GM21825 (cell line): ENCODE results near the gene C17orf50.

Source experiments
- ATAC-seq: cut with Tn5 transposase; IDR thresholded peaks from one replicate; pipeline ENCODE4 v1.9.1; 2021; ENCODE audit warnings: mild to moderate bottlenecking, moderate library complexity; ENCODE audit not compliant: unreplicated experiment

Gene C17orf50

DNA sequence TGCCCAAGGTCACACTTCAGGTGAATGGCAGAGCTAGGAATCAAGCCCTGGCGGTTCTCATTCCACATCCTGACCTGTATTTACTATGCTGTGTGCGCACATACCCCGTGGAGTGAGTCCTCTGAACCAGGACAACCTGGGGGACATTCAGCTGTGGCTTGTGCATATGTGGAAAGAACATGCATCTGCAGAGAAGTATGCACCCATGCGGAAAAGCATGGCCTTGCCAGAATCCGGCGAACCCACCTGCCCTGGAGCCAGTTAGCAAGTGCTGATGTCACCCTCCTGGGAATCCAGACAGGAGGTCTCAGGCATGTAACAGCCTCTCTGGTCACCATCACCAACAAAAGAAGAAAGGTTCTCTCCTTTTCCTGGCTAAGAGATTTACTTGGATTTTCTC is 27.3 kb upstream of the C17orf50 start:
- no peak for ATAC-seq

DNA sequence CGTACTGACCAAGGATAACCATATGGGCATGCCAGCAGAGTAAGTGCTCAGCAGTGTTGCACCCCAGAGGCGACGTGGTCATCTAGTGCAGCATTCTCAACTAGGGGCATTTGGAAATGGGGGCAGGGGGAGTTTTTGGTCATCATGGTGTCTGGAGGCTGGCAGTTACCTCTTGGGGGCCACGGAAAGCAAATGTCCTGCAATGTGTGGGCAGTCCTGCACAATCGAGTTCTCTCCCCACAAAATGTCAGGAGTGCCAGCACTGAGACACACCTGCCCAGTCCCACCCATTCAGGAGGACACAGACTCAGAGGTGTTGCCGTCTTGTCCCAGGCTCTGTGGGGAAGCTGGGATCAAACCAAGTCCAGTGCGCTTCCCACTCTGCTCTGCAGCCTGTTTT is 26.3 kb upstream of the C17orf50 start:
- no peak for ATAC-seq

DNA sequence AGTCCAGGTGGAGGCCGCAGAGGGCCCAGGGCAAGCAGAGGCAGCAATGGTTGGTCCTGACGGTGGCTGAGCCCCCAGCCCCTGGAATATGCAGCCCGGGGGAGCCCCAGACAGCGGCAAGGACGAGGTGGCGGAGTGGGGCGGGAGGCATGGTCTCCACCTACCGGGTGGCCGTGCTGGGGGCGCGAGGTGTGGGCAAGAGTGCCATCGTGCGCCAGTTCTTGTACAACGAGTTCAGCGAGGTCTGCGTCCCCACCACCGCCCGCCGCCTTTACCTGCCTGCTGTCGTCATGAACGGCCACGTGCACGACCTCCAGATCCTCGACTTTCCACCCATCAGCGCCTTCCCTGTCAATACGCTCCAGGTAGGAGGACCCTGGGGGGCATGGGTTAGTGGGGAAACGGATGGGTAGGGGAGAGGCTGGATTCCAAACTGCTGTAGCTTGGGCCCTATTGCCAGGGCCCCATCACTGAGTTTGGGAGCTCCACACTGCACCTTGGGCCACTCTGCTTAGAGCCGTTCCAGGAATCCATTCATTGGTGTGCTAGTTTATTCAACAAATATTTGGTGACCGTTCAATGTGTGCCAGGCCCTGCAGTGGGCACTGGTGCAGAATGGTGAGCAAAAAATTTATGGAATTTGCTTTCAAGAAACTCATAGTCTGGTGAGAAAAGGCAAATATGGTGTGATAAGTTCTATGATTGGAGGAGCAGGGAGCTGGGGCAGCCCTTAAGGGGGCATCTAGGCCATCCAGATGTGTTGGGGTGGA is 25.5 kb upstream of the C17orf50 start:
- no peak for ATAC-seq

DNA sequence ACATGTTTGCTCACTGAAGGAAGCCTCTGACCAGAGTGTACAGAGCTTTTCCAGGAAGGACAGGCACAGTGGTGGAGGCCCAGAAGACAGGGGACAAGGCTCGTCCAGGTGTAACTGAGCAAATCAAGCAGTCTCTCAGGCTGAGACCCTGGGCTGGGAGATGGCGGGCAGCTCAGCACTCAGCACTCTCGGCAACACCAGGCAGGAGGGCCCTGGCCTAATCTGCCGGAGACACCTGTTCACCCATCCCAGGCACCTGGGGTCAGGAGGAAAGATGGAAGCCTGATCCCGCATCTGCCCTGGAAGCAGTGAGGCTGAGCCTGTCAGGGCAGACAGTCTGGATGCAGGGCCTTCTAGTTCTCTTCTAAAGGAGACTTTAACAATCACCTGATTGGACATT is 24.5 kb upstream of the C17orf50 start:
- ATAC-seq, result no peak

DNA sequence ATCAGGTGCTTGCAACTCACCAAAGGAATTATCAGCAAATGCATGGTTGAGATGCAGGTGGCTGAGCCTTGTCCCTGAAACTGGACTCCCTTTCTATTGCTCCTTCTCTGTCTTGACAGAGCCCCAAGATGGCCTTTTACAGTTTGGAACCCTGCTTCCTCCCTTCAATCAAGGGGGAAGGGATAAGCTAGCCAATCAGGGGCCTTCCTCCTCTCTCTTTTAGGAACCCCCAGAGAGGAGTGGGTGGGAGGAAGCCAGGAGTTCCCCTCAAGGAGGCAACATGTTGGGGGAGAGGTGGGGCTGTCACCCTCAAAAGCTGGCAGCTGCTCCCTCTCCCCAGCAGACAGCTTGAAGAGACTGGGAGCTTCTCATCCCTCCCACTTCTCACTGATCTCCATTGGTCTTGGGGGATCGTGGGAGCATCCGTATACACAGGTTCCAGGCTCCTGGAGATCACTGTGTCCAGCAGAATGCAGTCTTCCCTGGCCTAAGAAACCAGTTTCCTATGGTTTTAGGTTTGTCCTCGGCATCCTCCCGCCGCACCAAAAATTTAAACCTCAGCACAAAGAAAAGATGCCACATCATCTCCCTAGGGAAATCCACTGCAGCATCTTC is 22.1 kb upstream of the C17orf50 start:
- ATAC-seq, result no peak

DNA sequence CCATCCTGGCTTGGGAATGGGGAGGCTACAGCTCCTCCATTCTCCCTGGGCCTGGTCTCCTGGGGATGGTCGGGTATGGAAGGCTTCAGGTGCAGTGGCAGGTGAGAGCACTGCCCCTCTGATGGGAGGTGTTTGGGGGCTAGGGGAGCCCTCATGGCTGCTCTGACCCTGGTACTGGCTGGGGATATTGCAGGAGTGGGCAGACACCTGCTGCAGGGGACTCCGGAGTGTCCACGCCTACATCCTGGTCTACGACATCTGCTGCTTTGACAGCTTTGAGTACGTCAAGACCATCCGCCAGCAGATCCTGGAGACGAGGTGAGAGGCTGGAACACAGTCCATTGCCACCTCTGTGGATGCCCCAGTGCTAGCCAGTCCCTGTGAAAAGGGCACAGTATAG is 20.5 kb upstream of the C17orf50 start:
- ATAC-seq, result no peak

DNA sequence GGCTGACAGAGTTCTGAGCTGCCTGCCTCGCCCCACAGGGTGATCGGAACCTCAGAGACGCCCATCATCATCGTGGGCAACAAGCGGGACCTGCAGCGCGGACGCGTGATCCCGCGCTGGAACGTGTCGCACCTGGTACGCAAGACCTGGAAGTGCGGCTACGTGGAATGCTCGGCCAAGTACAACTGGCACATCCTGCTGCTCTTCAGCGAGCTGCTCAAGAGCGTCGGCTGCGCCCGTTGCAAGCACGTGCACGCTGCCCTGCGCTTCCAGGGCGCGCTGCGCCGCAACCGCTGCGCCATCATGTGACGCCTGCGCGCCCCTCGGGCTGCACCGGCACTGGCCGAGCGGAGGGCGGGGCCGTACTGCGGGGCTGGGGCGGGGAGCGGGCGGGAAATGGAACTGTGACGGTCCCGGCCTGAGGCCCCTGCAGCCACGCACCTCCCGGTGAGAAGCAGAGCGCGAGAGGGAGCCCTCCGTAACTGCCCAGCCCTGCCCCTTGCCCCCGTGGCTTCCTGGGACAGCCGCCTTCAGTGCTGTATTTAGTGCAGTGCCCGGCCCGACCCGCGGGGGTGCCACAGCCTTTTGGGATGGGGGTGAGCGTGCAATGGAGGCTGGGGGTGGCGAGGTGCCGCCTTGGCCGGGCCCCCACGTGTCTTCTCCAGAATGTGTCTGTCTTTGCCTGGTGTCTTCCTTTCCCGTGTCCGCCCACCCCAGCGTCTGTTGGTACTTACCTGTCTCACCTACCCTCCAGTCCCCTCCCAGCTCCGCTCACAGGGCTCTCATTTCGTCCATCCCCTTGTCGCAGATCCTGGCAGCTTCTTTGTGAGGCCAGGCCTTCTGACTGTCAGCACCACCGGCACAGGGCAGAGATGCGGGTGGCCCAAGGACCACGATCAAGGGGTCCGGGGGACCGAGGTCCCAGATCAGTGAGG is 19.4 kb upstream of the C17orf50 start:
- no peak for ATAC-seq

DNA sequence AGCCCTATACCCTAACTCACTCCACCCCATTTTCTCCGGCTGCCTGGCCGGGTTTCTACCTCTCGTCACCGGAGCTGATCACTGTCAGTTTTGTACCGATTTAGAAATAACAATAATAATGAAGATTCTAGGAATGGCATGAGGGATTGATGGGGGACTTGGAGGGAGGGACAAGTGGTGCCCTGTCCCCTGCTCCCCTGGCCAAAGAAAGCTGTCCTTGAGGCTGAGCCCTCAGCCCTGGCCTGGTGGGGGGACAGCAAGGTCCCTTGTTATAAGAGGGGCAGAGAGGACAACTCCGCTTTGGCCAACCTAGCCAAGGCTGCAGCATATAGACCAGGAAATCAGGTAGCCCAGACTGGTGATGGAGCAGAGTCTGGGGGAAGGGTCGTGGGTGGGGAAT is 18.2 kb upstream of the C17orf50 start:
- no peak for ATAC-seq

DNA sequence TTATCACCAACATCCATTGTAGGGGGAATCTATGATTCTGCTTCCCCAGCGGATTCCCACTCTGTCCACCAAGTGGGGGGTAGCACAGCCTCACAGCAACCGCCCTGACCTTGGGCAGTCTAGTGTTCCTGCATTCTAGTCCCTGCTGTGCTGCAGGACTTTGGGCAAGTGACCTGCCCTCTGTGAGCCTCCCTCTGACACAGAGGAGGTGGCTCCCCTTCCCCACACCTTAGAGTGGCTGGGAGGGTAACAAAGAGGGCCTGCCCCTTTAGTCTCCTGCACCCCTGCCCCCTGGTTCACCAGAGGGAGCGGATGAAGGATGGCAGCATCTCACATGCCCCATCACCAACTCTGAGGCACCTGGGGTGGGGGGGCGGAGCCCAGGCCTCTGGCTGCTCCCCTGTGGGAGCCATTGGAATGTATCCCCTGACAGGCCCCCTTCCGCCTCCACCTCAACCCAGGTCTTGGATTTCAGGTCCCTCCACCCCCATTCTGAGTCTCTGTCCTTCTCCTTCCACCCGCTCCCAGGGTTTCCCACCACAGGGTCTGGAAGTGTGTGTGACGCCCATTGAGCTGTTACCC is 17.7 kb upstream of the C17orf50 start:
- no peak for ATAC-seq

DNA sequence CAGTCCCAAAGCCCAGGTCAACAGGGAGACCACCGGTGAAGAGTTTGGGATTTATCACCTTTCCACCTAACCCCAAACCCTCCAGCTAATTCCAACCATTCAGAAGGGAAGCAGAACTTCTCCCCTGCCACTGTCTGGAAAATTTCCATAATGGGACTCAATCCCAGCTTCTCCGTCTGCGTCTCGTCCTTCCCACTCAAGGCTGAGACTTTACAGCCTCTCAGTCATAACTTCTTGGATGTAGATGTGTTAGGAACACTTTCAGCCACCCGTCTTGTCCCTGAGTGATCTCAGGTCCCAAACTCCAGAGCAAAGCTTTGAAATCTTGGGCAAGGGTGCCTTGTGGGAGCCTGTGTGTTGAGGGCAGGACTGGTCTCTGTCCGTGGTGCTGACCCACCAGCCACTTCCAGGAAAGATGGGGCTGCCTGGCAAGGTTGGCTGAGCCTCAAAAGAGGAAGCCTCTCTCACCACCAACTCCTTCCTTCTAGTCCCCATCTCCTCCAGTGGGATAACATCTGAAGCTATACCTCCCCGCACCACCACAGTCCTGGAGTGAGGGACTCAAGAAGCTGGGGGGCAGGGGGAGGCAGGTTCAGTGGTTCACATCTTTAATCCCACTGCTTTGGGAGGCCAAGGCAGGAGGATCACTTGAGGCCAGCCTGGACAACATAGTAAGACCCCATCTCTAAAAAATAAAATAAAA is 16.9 kb upstream of the C17orf50 start:
- ATAC-seq, result no peak

DNA sequence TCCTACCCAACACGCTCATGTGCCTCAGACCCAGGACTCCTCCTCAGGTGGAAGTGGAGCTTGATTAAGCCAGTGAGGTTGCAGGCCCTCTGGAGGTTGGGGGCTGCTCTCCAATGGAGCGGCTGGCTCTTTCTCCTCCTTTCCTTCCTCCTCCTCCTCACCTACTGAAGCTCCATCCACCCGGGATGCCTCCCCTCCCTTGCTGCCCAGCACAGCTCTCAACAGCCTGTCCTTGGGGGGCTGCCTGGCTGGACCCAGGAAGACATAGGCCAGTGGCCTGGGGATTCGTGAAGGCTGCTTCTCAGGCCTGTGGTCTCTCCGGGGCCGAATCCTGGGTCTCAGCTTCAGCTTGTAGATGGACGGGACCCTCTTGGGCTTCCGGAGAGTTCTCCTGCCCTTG is 15.9 kb upstream of the C17orf50 start:
- no peak for ATAC-seq

DNA sequence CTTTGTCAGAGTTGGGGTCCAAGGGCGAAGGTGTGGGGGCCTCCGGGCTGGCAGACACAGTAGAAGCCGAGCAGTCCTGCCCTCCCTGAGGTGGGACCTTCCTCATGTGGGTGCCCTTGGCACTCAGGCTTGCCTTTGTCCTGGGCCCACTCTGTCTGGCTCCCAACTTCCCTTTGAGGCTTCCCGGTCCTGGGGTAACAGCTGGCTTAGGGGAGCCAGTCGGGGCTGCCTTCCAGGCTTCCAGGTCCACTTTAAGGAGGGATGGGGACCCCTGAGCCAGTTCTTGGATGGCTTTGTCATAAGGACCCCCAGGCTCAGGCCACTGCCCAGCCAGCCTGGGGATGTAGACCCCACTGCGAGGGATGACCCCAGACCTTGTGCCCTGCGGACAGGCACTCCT is 15.4 kb upstream of the C17orf50 start:
- ATAC-seq, result no peak

DNA sequence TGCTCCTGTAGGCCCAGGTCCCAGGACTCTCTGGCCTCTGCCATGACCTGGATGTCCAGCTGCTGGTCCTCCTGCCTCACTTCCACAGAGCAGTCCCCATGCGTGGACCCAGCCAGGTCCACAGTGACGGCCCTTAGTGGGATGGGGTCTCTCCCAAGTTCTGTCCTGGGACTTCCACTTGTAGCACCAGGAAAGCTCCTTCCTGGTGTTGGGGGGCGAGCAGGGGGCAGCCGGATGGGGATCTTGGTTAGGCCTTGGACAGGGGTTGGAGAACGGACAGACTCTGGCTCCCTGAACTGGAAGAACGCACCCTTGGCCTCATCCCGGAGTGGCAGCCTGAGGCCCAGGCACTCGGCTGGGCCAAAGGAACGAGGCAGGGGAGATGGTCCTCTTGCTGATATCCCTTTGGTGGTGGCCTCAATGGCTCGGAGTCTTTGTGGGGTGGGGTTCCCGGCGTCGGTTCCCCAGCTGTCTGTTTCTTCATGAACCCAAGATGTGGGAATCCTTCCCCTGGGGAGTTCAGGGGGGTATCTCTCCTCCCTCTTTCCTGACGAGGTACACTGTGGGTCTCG is 14.9 kb upstream of the C17orf50 start:
- no peak for ATAC-seq

DNA sequence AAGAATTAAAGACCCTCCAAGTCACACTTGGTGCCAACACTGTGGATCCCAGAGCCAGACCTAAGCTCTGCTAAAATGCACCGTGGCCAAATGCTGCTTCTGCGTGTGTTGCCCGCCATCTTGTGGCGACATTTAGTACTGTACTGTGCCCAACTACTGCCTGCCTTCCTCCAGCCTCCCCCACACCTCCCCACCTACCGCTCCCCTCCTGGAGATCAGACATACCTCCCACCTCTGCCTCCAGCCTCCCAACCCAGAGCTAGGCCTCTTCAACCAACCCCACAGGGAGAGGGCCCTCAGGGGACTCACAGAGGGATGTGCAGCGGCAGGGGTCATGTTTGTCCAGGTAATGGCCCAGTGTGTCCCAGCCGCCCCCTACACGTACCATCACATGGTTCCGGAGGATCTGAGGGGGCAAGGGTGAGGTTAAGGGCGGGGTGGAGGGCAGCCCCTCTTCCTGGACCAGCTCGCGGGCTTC is 13.1 kb upstream of the C17orf50 start:
- no peak for ATAC-seq

DNA sequence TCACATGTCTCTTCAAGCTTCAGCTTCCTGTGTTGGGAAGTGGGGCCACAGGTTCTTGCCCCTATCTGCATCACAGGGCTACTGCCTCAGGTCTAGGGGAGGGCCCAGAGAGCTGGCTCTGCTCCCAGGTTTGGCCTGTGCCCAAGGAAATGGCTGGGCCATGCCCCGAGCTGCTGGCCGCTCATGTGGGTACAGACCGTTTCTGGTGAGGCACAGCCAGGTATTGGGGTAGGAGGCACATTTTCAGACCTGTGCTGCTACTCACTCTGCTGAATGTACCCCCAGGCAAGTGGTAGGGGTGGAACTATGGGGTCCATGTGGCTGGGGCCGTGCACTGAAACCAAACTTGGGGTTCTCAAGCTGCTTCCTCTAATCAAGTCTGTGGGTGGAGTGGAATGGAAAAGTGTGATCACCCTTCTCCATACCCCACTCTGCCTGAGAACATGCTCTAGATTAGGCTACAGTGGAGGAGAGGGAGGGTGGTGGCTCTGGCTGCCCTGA is 12.3 kb upstream of the C17orf50 start:
- ATAC-seq, result no peak

DNA sequence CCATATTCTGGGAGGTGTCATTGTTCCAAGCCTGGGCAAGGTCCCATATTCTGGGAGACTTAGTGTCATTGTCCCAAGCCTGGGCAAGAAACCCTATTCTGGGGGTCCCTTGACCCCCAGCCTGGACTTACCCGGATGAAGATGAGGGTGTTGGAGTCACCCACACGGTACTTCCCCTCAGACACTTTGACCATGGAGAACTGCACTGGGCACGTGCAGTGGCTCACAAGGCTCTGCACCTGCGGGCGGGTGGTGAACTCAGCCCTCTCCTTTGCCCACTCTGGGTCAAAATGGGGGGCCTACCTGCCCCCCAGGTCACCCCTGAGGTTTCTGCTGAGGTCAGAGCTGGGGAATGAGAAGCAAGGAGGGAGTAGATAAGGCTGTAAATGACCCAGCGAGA is 11.7 kb upstream of the C17orf50 start:
- ATAC-seq, result no peak

DNA sequence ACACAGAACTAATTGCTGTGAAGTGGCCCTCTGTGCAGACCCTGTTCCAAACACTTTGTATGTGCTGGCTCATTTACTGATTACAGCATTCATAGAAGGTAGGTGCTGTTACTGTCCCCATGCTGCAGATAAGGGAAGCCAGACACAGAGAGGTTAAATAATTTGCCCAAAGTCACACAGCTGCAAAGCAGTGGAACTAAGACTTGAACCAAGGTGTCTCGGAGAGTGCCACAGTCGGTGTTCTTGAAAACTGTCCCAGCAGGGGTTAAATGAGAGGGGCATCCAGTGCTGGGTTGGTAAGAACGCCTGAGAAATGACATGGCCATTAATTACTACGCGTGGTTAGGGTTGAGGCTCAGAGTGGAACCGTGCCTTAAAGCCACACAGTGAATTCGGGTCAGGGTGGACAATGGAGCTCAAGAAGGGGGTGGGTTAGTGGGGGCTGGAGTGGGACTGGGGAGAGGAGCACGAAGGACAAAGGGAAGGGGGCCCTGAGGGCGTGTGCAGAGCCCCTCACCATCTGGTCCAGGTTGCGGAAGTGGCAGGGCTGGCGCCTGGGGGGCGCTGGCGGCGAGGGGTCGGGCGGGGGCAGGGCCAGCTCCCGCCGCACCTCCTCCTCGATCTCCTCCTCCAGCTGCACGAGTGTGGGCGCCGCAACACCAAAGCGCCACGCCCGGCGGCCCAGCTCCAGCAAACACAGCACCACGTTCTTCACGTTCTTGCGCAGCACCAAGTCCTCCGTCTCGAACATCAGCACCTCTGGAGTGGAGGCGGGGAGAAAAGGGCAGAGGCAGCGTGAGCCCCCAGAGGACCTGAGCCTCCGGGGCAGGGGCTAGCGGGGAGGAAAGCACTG is 10.9 kb upstream of the C17orf50 start:
- no peak for ATAC-seq

DNA sequence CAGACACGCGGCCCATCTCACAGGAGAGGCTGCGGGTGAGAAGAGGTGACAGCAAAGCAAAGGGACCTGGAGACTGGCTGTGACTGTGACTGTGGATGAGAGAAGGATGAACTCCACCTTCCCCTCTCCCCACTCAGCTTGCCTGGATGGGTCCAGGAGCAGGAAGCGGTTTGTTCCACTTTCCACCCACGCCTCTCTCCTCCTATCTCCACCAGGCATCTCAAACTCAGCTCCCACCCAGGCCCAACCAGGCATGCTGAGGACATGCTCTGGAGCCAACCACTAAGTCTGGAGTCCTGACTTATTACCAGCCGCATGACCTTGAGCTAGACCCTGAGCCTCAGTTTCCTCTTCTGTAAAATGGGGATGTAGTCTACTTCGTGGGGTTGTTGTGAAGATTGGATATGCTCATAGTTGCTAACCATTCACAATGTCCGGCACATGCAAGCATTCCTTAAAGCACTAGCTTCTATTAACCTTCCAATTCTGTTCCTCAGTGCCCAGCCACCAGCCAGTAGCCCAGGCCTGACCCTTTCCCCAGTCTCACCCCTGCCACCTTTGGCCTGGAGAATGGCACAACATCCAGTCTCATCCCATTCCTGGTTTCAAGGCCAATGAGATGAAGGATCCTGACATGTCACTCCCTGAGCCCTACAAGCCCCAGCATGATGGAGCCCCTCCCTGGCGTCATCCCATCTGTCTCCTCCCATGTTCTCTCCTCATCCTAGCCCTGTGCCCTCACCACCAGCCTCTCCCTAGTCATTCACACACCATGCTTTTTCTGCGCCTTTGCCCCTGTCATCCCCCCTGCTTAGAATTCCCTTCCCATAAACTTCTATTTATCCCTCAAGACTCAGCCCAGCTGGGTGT is 9.9 kb upstream of the C17orf50 start:
- no peak for ATAC-seq
